HG03469 (cell line): ENCODE measurements around the gene EQTN.

Experiments
- ATAC-seq: cut with Tn5 transposase; IDR thresholded peaks from one replicate; pipeline ENCODE4 v1.9.1; 2021; ENCODE audit warnings: mild to moderate bottlenecking, moderate library complexity, moderate number of reproducible peaks; ENCODE audit not compliant: unreplicated experiment

The EQTN gene

DNA sequence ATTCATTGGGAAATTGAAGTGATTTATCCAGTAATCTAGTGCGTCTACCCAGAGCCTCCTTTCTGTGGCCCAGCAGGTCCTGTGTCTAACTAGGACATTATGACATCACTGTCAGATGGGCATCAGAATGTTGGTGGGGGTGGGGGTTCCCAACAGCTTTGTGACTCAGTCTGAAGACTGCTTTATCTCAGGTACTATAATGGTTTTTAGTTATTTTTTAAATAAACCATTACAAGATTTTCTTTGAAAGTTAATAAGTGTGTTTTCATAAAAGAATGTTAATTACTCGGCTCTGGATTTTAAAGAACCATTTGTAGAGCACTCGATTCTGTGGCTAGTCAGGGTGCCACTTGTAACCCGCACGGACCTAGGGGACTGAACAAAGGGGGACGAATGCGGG lies at the start of gene EQTN:
Gene EQTN (minus strand): TSS at position 101 of the 400 bp plus-strand sequence. CDS start 95 bp downstream, at position 6.
- ATAC-seq = no peak

GRCh38 chr9:27344776-27345175 lies 47.8 kb upstream of the EQTN start:
- ATAC-seq = no peak

- ATAC-seq = no peak
These were observed 44.8 kb upstream of the EQTN start for GRCh38 chr9:27341545-27342294.

- ATAC-seq = no peak
These were observed 44.1 kb upstream of the EQTN start for GRCh38 chr9:27340961-27341511.

- no peak for ATAC-seq
These were observed 43.3 kb upstream of the EQTN start for GRCh38 chr9:27340285-27340674.

- ATAC-seq = no peak
These were observed 42.8 kb upstream of the EQTN start for GRCh38 chr9:27339661-27340284.

GRCh38 chr9:27338527-27338903 lies 41.6 kb upstream of the EQTN start:
- ATAC-seq = no peak

GRCh38 chr9:27337833-27338526 lies 41.0 kb upstream of the EQTN start:
- ATAC-seq = no peak

GRCh38 chr9:27337236-27337635 lies 40.3 kb upstream of the EQTN start:
- no peak for ATAC-seq

DNA sequence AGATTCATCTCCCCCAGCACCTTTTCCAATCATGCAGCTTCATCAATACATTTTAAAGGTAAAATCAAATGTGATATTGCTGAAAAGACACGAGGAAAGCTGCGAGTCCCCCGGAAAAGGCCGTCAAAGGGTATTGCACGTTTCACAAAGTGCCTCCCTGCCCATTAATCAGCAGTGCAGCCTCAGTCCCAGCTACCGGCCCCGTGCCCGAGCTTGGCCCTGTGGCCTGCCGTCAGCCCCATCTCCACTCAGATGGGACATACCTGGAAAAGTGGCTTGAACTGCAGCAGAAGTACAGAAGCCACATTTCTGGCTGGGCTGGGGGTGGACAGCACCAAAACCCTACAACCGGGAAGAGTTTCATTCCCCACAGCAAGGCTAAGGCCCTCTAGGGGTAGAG lies 39.9 kb upstream of the EQTN start:
- ATAC-seq = no peak

- no peak for ATAC-seq
These were observed 39.2 kb upstream of the EQTN start for GRCh38 chr9:27336126-27336525.

DNA sequence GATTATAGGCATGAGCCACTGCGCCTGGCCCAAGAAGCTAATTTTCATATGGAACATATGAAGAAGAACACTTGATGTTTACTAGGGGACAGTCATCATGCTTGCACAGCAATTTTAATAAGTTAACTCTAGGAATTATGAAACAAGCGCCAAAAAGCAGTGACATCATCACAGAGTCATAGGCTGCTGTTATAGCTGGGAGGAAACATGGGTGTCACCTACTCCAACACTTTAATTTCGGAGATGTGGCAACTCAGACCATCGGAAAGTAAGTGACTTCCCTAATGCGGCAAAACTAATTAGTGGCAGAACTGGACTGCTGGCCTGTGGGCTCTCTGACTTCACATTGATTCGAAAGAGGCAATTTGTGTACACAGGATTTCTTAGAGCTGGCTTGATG lies 38.1 kb upstream of the EQTN start:
- no peak for ATAC-seq

- peak; percentile 74 for ATAC-seq
These were observed 36.5 kb upstream of the EQTN start for GRCh38 chr9:27333241-27334052.

- no peak for ATAC-seq
These were observed 34.4 kb upstream of the EQTN start for GRCh38 chr9:27331393-27331792.

DNA sequence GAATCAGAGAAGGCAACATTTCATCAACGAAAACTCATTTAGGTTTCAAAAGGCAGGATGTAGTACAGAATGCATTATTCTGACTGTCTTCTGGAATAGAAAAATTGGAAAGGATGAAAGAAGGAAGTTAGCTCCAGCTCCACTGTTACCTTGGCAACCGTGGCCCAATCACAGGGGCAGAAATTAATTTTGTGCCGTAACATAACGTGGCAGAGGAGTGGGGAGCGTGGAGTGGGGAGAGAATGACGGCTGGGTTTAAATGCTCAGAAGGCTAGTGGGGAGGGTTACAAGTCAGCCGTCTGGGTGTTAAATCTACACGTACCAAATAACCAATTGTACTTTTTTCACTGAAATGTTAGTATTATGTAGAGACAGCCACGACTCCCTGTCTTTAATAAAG lies 32.3 kb upstream of the EQTN start:
- ATAC-seq = no peak

- ATAC-seq = no peak
These were observed 31.5 kb upstream of the EQTN start for GRCh38 chr9:27328483-27328882.

GRCh38 chr9:27311184-27311583 lies 14.2 kb upstream of the EQTN start:
- no peak for ATAC-seq

- no peak for ATAC-seq
These were observed 13.6 kb upstream of the EQTN start for GRCh38 chr9:27310582-27310981.

GRCh38 chr9:27308691-27309390 lies 11.9 kb upstream of the EQTN start:
- ATAC-seq = no peak

- ATAC-seq = no peak
These were observed 7.6 kb upstream of the EQTN start for GRCh38 chr9:27304521-27304920.
